IPS-18a (cell line): ENCODE results near the gene VIPR2.
"Not testable (repeated sequence)": the region's sequence is repeated elsewhere in the genome, so short reads cannot be mapped to it uniquely, and the experiment has no call there.

Experiments used
- H3K27ac ChIP-seq: one replicate; pipeline ENCODE4 v1.5.1; 2013; ENCODE audit warnings: low read length
- H3K27me3 ChIP-seq: one replicate; pipeline ENCODE4 v1.6.1; 2013; ENCODE audit warnings: mild to moderate bottlenecking, low read length; ENCODE audit not compliant: control insufficient read depth, insufficient read depth
- H3K36me3 ChIP-seq: one replicate; pipeline ENCODE4 v1.6.1; 2013; ENCODE audit warnings: low read depth, low read length; ENCODE audit not compliant: control insufficient read depth
- H3K4me1 ChIP-seq: one replicate; pipeline ENCODE4 v1.6.1; 2013; ENCODE audit warnings: low read depth, low read length; ENCODE audit not compliant: control insufficient read depth
- H3K4me3 ChIP-seq: one replicate; pipeline ENCODE4 v1.5.1; 2013; ENCODE audit warnings: low read length
- H3K9ac ChIP-seq: one replicate; pipeline ENCODE4 v1.6.1; 2013; ENCODE audit warnings: mild to moderate bottlenecking, low read length, moderate library complexity
- H3K9me3 ChIP-seq: one replicate; pipeline ENCODE4 v1.6.1; 2013; ENCODE audit warnings: low read depth, low read length; ENCODE audit not compliant: control insufficient read depth

Gene VIPR2

DNA sequence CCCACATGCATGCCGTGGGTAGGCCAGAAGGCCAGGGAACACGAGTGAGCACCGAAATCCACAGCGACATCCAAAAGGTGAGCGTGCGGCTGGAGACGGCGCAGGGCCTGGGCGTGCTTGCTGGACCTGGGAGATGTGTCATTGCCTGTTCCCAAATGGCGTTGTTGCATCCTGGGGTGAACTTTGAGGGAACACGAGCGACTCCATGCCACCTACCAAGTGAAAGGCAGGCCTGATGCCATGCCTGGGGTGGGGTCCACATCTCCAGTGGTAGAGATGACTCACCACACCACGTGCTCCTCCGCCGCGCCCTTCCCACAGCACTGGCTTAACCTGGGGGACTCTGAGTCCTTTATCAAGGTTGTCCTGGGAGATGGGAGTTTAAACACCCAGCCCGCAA is 24.7 kb upstream of the VIPR2 start:
- Histone ChIP-seq H3K9me3 (no peaks in the 10 kb centered on the region), H3K9ac (no peak overlapping the region), H3K27ac (no peak overlapping the region), H3K4me1 (no peaks in the 10 kb centered on the region), H3K36me3 (no peaks in the 10 kb centered on the region), H3K4me3 (no peak overlapping the region), H3K27me3 (no peaks in the 10 kb centered on the region)

DNA sequence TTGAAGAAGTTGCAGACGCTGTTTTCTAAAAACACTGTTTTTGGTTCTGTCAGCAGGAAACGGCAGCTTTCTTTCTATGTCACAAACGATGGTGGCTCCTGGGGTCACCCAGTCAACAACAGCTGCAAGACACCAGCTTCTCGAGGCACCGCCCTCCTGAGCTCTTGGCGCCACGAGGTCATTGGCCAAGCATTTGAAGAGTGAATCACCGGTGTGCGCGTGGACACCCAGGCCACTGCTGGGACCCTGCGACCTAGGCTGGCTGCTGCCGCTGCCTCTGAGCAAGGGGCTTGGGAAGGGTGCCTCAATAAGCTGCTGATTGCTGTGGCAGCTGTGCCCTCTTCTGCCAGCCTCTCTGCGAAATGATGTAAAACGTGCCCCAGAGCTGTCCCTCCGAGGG is 22.5 kb upstream of the VIPR2 start:
- H3K4me3 ChIP-seq: no peak overlapping the region
- no peaks in the 10 kb centered on the region for H3K9me3 ChIP-seq
- H3K9ac ChIP-seq: no peak overlapping the region
- no peaks in the 10 kb centered on the region for H3K36me3 ChIP-seq
- no peak overlapping the region for H3K27ac ChIP-seq
- H3K4me1 ChIP-seq: no peaks in the 10 kb centered on the region
- H3K27me3 ChIP-seq: no peaks in the 10 kb centered on the region

DNA sequence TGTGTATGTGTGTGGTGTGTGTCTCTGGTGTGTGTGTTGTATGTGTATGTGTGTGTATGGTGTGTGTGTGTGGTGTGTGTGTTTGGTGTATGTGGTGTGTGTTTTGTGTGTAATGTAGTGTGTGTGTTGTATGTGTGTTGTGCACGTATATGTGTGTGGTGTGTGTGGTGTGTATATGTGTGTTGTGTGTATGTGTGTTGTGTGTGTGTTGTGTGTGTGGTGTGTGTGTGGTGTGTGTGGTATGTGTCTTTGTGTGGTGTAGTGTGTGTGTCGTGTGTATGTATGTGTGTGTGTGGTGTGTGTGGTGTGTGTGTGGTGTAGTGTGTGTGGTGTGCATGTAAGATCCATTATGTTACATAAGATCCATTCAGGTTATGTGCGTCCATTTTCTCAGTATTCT is 21.9 kb upstream of the VIPR2 start:
- Histone ChIP-seq H3K4me3 (no peak overlapping the region), H3K9ac (no peak overlapping the region)

DNA sequence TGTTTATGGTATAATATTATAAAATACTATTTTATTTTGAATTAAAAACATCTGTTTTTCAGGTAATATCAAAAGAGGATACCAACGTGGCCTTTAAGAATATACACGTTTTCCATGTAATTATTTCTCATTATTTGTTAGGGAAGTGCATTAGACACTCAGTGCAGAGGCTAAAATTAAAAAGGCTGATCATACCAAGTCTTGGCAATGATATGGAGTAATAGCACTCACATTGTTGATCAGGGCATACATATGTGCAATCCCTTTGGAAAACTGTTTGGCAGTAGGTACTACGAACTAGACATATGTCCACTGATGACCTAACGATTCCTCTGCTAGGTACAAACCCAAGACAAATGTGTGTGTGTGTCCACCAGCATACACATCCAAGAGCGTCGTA is 20.7 kb upstream of the VIPR2 start:
- Histone ChIP-seq H3K27ac (no peak overlapping the region), H3K36me3 (no peaks in the 10 kb centered on the region), H3K4me1 (no peaks in the 10 kb centered on the region), H3K4me3 (no peak overlapping the region), H3K9me3 (no peaks in the 10 kb centered on the region), H3K9ac (no peak overlapping the region), H3K27me3 (no peaks in the 10 kb centered on the region)

More for the DNA sequence above, 21.9 kb upstream of the VIPR2 start:
- Histone ChIP-seq H3K9me3 (no peaks in the 10 kb centered on the region), H3K36me3 (no peaks in the 10 kb centered on the region), H3K27me3 (no peaks in the 10 kb centered on the region), H3K4me1 (no peaks in the 10 kb centered on the region), H3K27ac (no peak overlapping the region)

DNA sequence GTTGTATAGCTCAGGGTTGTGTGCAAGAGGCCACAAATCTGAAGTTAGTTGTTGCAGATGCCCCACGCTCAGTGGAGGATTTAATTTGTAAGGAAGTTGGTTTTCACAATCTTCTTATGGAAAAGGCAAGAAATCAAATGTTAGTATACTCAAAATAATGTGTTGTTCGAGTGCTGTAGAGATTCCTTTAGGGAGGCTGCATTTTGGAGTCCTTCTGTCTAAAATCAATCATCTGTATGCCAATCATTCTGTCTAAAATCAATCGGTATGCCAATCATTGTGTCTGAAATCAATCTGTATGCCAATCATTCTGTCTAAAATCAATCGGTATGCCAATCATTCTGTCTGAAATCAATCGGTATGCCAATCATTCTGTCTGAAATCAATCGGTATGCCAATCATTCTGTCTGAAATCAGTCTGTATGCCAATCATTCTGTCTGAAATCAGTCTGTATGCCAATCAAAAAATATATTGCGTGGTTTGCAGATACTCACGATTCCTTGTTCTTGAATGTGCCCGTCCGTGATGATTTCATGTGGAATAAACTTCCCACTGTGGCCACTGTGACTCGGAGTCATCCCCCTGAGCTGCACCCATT is 19.1 kb upstream of the VIPR2 start:
- not testable (repeated sequence) for H3K27me3 ChIP-seq, H3K27ac ChIP-seq, H3K9me3 ChIP-seq, H3K9ac ChIP-seq, H3K4me1 ChIP-seq, H3K4me3 ChIP-seq, H3K36me3 ChIP-seq

DNA sequence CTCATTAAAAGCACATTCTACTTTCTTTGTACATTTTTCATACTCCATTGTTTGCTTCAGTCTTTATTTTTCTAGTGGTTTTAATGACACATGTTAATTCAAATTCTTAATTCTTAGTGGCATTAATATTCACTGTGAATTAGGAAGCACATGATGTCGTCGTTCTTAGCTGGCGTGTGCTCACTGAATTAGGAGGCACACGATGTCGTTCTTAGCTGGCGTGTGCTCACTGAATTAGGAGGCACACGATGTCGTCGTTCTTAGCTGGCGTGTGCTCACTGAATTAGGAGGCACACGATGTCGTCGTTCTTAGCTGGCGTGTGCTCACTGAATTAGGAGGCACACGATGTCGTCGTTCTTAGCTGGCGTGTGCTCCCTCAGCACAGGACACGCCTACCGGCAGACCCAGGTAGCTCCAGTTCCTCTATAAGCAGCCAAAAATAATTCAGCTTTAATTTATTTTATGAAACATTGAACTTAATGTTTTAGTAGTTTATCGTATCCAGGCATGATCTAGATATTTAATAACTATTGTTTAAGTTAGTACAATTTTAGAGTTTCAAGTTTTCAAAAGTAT is 17.5 kb upstream of the VIPR2 start:
- not testable (repeated sequence) for H3K9me3 ChIP-seq, H3K27ac ChIP-seq, H3K36me3 ChIP-seq, H3K4me1 ChIP-seq, H3K9ac ChIP-seq, H3K27me3 ChIP-seq, H3K4me3 ChIP-seq

DNA sequence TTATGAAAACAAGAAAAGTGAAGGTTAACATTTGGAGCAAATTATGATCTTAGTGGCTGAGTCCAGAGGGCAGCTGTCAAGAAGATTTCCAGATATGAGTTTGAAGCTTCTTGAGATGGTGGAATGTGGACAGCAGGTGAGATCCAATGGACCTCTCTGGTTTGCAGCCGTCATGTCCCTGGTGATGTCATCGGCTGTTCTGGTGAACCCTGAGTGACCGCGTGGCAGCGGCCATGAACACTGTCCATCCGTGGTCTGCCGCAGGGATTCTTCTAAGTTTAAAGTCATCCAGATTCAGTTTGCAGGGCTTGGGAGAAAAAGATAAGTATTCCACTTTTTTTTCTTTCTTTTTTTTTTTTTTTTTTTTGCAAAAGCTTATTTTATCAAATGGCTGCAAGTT is 15.8 kb upstream of the VIPR2 start:
- H3K4me1 ChIP-seq: no peaks in the 10 kb centered on the region
- no peak overlapping the region for H3K27ac ChIP-seq
- H3K9me3 ChIP-seq: no peaks in the 10 kb centered on the region
- H3K27me3 ChIP-seq: no peaks in the 10 kb centered on the region
- no peak overlapping the region for H3K9ac ChIP-seq
- H3K36me3 ChIP-seq: no peaks in the 10 kb centered on the region
- H3K4me3 ChIP-seq: no peak overlapping the region

DNA sequence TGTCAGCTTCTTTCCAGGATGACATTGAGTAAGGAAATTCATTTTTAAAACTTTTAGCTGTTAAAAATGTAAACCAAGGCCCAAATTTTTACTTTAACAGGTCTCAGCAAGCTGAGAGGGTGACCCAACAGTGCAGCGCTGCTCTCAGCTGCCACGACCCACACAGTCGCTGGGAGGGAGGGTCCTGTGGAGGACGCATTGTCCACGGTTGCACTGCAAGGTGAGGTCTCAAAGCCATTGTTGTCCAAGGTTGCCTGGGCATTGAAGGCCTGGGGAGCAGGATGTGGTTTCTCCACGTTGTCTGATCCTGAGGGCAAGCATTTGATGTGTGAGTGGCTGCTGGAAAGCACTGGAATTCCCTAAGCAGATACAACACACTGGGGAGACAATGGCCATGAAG is 15.1 kb upstream of the VIPR2 start:
- Histone ChIP-seq H3K4me3 (no peak overlapping the region), H3K27ac (no peak overlapping the region), H3K27me3 (no peaks in the 10 kb centered on the region), H3K9ac (no peak overlapping the region), H3K9me3 (no peaks in the 10 kb centered on the region), H3K36me3 (no peaks in the 10 kb centered on the region), H3K4me1 (no peaks in the 10 kb centered on the region)

DNA sequence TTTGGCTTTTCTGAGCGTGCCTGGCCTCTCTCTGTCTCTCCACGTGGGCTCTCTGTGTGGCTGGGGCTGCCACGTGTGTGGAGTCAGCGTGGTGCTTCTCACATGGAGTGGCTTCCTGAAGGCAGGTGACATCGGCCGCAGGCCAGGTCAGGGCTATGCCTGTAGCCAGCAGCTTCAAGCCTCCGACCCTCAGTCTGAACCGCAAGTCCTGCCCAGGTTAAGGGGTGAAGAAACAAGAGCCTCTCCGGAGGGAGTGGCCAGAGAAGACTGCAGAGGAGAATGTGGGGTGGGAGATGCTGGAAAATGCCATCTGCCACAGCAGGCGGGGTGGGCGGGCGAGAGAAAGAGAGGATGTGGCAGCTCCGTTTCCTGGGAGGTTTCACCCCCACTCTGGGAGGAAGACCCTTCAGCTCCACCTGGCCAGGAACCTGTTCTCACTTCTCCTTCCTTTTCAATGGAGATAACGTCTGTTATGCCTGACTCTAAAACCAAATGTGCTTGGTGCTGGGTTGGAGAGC is 14.3 kb upstream of the VIPR2 start:
- no peaks in the 10 kb centered on the region for H3K4me1 ChIP-seq
- H3K36me3 ChIP-seq: no peaks in the 10 kb centered on the region
- H3K27me3 ChIP-seq: no peaks in the 10 kb centered on the region
- H3K9ac ChIP-seq: no peak overlapping the region
- H3K4me3 ChIP-seq: no peak overlapping the region
- no peak overlapping the region for H3K27ac ChIP-seq
- no peaks in the 10 kb centered on the region for H3K9me3 ChIP-seq

DNA sequence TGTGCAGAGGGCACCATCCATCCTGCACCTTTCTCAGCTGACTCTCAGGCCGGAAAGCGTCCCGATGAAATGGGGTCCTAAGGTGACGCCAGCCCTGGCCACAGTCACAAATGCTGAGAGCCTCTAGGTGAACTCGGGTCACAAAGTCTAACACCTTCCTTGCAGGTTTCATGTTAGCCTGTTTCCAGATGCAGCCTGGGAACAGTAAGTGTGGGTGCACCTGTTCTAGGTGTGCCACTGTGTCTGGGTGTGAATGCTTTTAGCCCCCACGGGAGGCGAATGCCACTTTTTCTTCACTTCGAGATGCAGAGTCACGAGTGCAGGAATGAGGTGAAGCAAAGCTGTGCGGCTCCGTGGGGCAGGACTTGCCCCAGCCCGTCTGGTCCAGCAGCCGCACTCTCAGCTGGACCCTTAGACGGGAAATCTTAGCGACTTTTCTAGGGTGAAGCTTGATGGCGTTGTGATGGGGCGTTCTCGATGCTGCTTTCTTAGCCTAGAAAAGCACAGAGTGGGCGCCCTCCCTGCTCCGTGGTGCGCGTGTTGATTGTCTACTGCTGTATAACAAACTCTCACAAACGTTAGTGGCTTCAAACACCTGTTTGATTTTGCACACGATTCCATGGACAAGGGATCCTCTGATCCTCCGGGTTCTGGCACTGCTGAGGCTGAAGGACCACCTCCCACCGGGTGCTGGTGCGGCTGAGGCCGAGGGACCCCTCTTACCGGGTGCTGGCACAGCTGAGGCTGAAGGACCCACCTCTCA is 13.6 kb upstream of the VIPR2 start:
- H3K4me3 ChIP-seq: no peak overlapping the region
- H3K27ac ChIP-seq: no peak overlapping the region
- no peaks in the 10 kb centered on the region for H3K27me3 ChIP-seq
- H3K36me3 ChIP-seq: no peaks in the 10 kb centered on the region
- no peak overlapping the region for H3K9ac ChIP-seq
- H3K4me1 ChIP-seq: no peaks in the 10 kb centered on the region
- H3K9me3 ChIP-seq: no peaks in the 10 kb centered on the region

DNA sequence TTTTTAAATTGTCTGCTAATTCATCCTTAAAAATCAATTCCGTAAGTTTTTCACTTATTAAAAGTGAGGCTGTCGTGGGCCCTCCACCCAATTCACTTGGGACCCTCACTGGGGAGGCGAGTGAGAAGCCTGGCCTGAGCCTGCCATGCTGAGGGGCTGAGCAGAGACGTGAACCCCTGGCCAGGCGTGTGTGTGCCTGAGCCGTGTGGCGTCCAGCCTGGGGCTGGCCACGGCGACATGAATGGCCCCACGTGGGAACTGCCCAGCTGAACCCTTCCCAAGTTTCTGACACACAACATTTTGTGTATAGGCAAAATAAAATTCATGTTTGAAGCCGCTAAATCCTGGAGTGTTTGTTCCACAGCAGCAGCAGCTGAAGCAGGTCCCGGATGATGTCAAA is 13.0 kb upstream of the VIPR2 start:
- no peak overlapping the region for H3K4me3 ChIP-seq
- no peaks in the 10 kb centered on the region for H3K9me3 ChIP-seq
- H3K27ac ChIP-seq: no peak overlapping the region
- H3K4me1 ChIP-seq: no peaks in the 10 kb centered on the region
- no peak overlapping the region for H3K9ac ChIP-seq
- H3K36me3 ChIP-seq: no peaks in the 10 kb centered on the region
- H3K27me3 ChIP-seq: no peaks in the 10 kb centered on the region
